SU-DHL-6 (cell line): ENCODE measurements around the gene RPS14.

Experiments
- H2AFZ ChIP-seq: fragments of 200-600 bp; sonication (generic); 2 replicates; pipeline ENCODE4 v1.6.1; 2014; ENCODE audit warnings: low read depth, mild to moderate bottlenecking, moderate library complexity, mixed read lengths, antibody characterized with exemption, low read length; ENCODE audit not compliant: severe bottlenecking
- H3F3A ChIP-seq: fragments of 200-600 bp; shearing (Covaris generic); 2 replicates; pipeline ENCODE4 v1.6.0; 2016; ENCODE audit warnings: antibody characterized with exemption, mild to moderate bottlenecking; ENCODE audit not compliant: insufficient read depth
- H3K27ac ChIP-seq: fragments of 200-600 bp; sonication (generic); 2 replicates; pipeline ENCODE4 v1.5.1; 2016; ENCODE audit warnings: low read depth, mild to moderate bottlenecking, low read length, moderate library complexity, mixed read lengths
- H3K27me3 ChIP-seq: fragments of 200-600 bp; sonication (generic), shearing (Covaris generic); 2 replicates; pipeline ENCODE4 v1.6.0; 2014; ENCODE audit warnings: mild to moderate bottlenecking, low read length
- H3K36me3 ChIP-seq: fragments of 200-600 bp; sonication (generic); 2 replicates; pipeline ENCODE4 v1.6.1; 2014; ENCODE audit warnings: mild to moderate bottlenecking, low read length, mixed read lengths
- H3K4me2 ChIP-seq: fragments of 300-600, 200-600 bp; shearing (Covaris generic), sonication (generic); 2 replicates; pipeline ENCODE4 v1.6.0; 2014; ENCODE audit warnings: low read length, low read depth, mild to moderate bottlenecking; ENCODE audit not compliant: poor library complexity, severe bottlenecking
- H3K4me3 ChIP-seq: fragments of 200-600 bp; sonication (generic); 2 replicates; pipeline ENCODE4 v1.5.1; 2014; ENCODE audit warnings: antibody characterized with exemption, low read length, mild to moderate bottlenecking, mixed read lengths; ENCODE audit not compliant: insufficient read depth, poor library complexity, severe bottlenecking
- H3K79me2 ChIP-seq: fragments of 200-600 bp; sonication (generic); 2 replicates; pipeline ENCODE4 v1.6.1; 2014; ENCODE audit warnings: mild to moderate bottlenecking, low read length, moderate library complexity; ENCODE audit not compliant: insufficient read depth
- H3K9ac ChIP-seq: fragments of 200-600 bp; sonication (generic); 2 replicates; pipeline ENCODE4 v1.7.0; 2014; ENCODE audit warnings: mild to moderate bottlenecking, low read length
- H3K9me2 ChIP-seq: fragments of 200-600 bp; sonication (generic); replicated peaks from 2 replicates; pipeline ENCODE4 v1.6.1; 2014; ENCODE audit warnings: low read length; ENCODE audit not compliant: insufficient read depth
- H3K9me3 ChIP-seq: fragments of 200-600 bp; sonication (generic); 2 replicates; pipeline ENCODE4 v1.6.1; 2014; ENCODE audit warnings: low read length, mixed read lengths; ENCODE audit not compliant: insufficient read depth
- H4K20me1 ChIP-seq: fragments of 200-600 bp; sonication (generic); 2 replicates; pipeline ENCODE4 v1.6.1; 2014; ENCODE audit warnings: low read depth, mild to moderate bottlenecking, antibody characterized with exemption, low read length, moderate library complexity, mixed read lengths
- EZH2phosphoT487 ChIP-seq: fragments of 200-600 bp; sonication (generic), shearing (Covaris generic); conservative IDR thresholded peaks from 2 replicates; pipeline ENCODE4 v1.6.1; 2018; ENCODE audit warnings: mild to moderate bottlenecking, antibody characterized with exemption, low read length, moderate library complexity, mixed read lengths
- TF ChIP-seq, protein P1 (sequence below): fragments of 200-600 bp; sonication (generic); IDR thresholded peaks from one replicate; pipeline ENCODE4 v1.5.1; 2017; ENCODE audit warnings: antibody characterized with exemption, mild to moderate bottlenecking, low read length, moderate library complexity; ENCODE audit not compliant: insufficient read depth, poor library complexity, severe bottlenecking

RPS14 gene

DNA sequence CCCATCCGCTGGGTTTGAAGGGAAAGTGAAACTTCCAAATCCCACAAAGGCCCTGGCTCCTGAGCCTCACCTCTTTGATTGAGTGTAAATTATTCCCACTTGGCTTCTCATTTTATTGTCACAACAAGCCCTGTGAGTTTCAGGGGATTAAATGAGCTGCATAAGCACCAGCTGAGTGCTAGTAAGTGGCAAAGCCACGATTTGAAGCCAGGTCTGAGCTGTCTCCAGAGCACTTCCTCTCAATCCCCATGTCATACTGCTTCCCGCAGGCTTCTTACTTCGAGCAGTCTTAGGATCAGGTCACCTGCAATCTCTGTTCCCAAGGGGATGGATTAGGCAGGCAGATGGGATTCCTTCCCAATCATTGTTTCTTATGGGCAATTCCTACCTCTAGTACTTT is 18.0 kb downstream of the RPS14 start:
- Histone ChIP-seq H3K79me2 (no peaks in the 10 kb centered on the region), H3K36me3 (no peaks in the 10 kb centered on the region), H3K4me2 (no peak overlapping the region), H4K20me1 (no peaks in the 10 kb centered on the region), H2AFZ (no peak overlapping the region), H3F3A (no peaks in the 10 kb centered on the region), H3K9ac (no peak overlapping the region), H3K27ac (no peak overlapping the region), H3K27me3 (no peaks in the 10 kb centered on the region), H3K9me3 (no peaks in the 10 kb centered on the region), H3K9me2 (no peaks in the 10 kb centered on the region), H3K4me3 (no peak overlapping the region)
- TF ChIP-seq, protein P1, sequence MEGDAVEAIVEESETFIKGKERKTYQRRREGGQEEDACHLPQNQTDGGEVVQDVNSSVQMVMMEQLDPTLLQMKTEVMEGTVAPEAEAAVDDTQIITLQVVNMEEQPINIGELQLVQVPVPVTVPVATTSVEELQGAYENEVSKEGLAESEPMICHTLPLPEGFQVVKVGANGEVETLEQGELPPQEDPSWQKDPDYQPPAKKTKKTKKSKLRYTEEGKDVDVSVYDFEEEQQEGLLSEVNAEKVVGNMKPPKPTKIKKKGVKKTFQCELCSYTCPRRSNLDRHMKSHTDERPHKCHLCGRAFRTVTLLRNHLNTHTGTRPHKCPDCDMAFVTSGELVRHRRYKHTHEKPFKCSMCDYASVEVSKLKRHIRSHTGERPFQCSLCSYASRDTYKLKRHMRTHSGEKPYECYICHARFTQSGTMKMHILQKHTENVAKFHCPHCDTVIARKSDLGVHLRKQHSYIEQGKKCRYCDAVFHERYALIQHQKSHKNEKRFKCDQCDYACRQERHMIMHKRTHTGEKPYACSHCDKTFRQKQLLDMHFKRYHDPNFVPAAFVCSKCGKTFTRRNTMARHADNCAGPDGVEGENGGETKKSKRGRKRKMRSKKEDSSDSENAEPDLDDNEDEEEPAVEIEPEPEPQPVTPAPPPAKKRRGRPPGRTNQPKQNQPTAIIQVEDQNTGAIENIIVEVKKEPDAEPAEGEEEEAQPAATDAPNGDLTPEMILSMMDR, result no peak
- no peak for TF ChIP-seq EZH2phosphoT487

DNA sequence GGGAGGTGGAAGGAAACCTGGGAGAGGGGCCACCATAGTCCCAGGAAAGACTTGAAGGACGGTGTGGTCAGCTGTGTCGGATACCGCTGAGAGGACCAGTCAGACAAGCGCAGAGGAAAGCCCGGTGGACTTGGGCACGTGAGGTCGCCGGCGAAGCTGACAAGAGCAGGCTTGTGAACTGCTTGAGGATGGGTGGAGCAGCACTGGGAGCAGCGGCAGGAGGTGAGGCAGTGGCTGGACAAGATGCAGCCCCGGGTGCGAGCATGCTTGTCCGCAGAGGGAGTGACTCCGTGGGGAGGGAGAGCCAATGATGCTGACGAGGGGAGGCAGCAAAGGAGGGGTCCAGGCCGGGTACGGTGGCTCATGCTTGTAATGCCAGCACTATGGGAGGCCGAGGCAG is 18.5 kb downstream of the RPS14 start:
- Histone ChIP-seq H3K79me2 (no peaks in the 10 kb centered on the region), H4K20me1 (no peaks in the 10 kb centered on the region), H3K27ac (no peak overlapping the region), H3K27me3 (no peaks in the 10 kb centered on the region), H3K4me3 (no peak overlapping the region), H3K36me3 (no peaks in the 10 kb centered on the region), H3F3A (no peaks in the 10 kb centered on the region), H3K9ac (no peak overlapping the region), H3K9me2 (no peaks in the 10 kb centered on the region), H3K4me2 (no peak overlapping the region), H2AFZ (no peak overlapping the region), H3K9me3 (no peaks in the 10 kb centered on the region)
- no peak for TF ChIP-seq EZH2phosphoT487
- TF ChIP-seq, protein P1, result no peak

- Histone ChIP-seq H3K36me3 (no peaks in the 10 kb centered on the region), H3K79me2 (no peaks in the 10 kb centered on the region), H3K9ac (no peak overlapping the region), H3F3A (no peaks in the 10 kb centered on the region), H3K27ac (no peak overlapping the region), H3K4me2 (no peak overlapping the region), H2AFZ (no peak overlapping the region), H4K20me1 (no peaks in the 10 kb centered on the region), H3K9me2 (no peaks in the 10 kb centered on the region), H3K9me3 (no peaks in the 10 kb centered on the region), H3K4me3 (no peak overlapping the region), H3K27me3 (no peaks in the 10 kb centered on the region)
- no peak for TF ChIP-seq EZH2phosphoT487
- TF ChIP-seq, protein P1, result no peak
Observed at GRCh38 chr5:150429410-150429873, 20.1 kb downstream of the RPS14 start.

GRCh38 chr5:150428978-150429377 is 20.6 kb downstream of the RPS14 start:
- no peaks in the 10 kb centered on the region for H3K27me3 ChIP-seq
- no peak overlapping the region for H3K9ac ChIP-seq
- H3K9me3 ChIP-seq, result no peaks in the 10 kb centered on the region
- no peaks in the 10 kb centered on the region for H3F3A ChIP-seq
- H2AFZ ChIP-seq, result no peak overlapping the region
- H3K36me3 ChIP-seq, result no peaks in the 10 kb centered on the region
- no peaks in the 10 kb centered on the region for H3K79me2 ChIP-seq
- no peak for TF ChIP-seq EZH2phosphoT487
- TF ChIP-seq, protein P1, result no peak
- H3K4me3 ChIP-seq, result no peak overlapping the region
- no peaks in the 10 kb centered on the region for H3K9me2 ChIP-seq
- H3K27ac ChIP-seq, result no peak overlapping the region
- H3K4me2 ChIP-seq, result no peak overlapping the region
- no peaks in the 10 kb centered on the region for H4K20me1 ChIP-seq
